Measurements from ENCODE around the gene WEE1.

- no peak for TF ChIP-seq EZH2 (IDR thresholded peaks at IDR 0.05; ENCODE audit: borderline replicate concordance, low read depth, low read length, severe bottlenecking)
- TF ChIP-seq CTCF (IDR thresholded peaks at IDR 0.05; ENCODE audit: extremely low read depth in 1 of 2, insufficient read depth in 1 of 2, low read depth in 1 of 2, low read length in 2 of 2): no peak
- no peak for TF ChIP-seq POLR2A (IDR thresholded peaks at IDR 0.05; ENCODE audit: low read depth, low read length)
- TF ChIP-seq POLR2AphosphoS5 (IDR thresholded peaks at IDR 0.05; ENCODE audit: insufficient read depth, low read depth, low read length): no peak
- TF ChIP-seq MAX (IDR thresholded peaks at IDR 0.05; ENCODE audit: insufficient read depth, insufficient read length): no peak
- no peak for TF ChIP-seq JUN (IDR thresholded peaks at IDR 0.05; ENCODE audit: borderline replicate concordance, insufficient read depth, insufficient read length, low read depth)
- TF ChIP-seq FOS (IDR thresholded peaks at IDR 0.05; ENCODE audit: borderline replicate concordance, insufficient read depth, low read length): no peak
These were observed 45.5 kb downstream of the WEE1 start for GRCh38 chr11:9619004-9619403.
